IMR-90 (cell line): ENCODE data around the gene ALOX5AP. TPM values are rescaled to one million over a fixed set of nuclear protein-coding genes. Genes with fewer than 3 reads are reported as not detected.

Experiments
- ATAC-seq: fragments of 200-7000 bp; cut with Tn5 transposase; 2 replicates; pipeline ENCODE4 v1.9.1; 2020; ENCODE audit warnings: low read depth, mild to moderate bottlenecking, moderate library complexity
- BruUV-seq: library from RNA; stranded (reverse); fragments of 400-500 nt; replicated peaks from 2 replicates; lab custom pipeline; 2021; lab: Mats Ljungman, UMichigan
- CTCF ChIA-PET: fragments of 300-600 bp; formaldehyde crosslinking; extraction: SDS; loops from one replicate; lab custom pipeline; 2021; ENCODE audit warnings: antibody characterized with exemption; lab: Yijun Ruan, JAX
- POLR2A ChIA-PET: fragments of 300-600 bp; sonication (Branson Sonifier 250); formaldehyde crosslinking; loops from one replicate; lab custom pipeline; 2022; ENCODE audit warnings: antibody characterized with exemption; ENCODE audit not compliant: unreplicated experiment; lab: Charles Lee
- DNase-seq: peaks from one replicate; pipeline ENCODE4 v3.0.0; 2013
- H2AFZ ChIP-seq: replicated peaks from 2 replicates; pipeline ENCODE3; 2013; ENCODE audit warnings: low read length, mild to moderate bottlenecking; ENCODE audit not compliant: poor library complexity
- H2AK5ac ChIP-seq: 2 replicates; pipeline ENCODE4 v1.6.1; 2013; ENCODE audit warnings: low read depth, low read length, inconsistent platforms
- H2AK9ac ChIP-seq: replicated peaks from 2 replicates; pipeline ENCODE3; 2013; ENCODE audit warnings: mild to moderate bottlenecking, low read depth, low read length, moderate library complexity; ENCODE audit not compliant: poor library complexity
- H2BK120ac ChIP-seq: 2 replicates; pipeline ENCODE4 v1.6.1; 2013; ENCODE audit warnings: low read depth, low read length, inconsistent platforms
- H2BK15ac ChIP-seq: 3 replicates; pipeline ENCODE4 v1.6.1; 2013; ENCODE audit warnings: low read depth, low read length, inconsistent platforms
- H2BK20ac ChIP-seq: 2 replicates; pipeline ENCODE4 v1.6.1; 2013; ENCODE audit warnings: low read depth, mild to moderate bottlenecking, inconsistent platforms, low read length, moderate library complexity
- H2BK5ac ChIP-seq: 2 replicates; pipeline ENCODE4 v1.6.1; 2013; ENCODE audit warnings: mild to moderate bottlenecking, low read depth, low read length, inconsistent platforms; ENCODE audit not compliant: poor library complexity, severe bottlenecking
- H3K14ac ChIP-seq: replicated peaks from 2 replicates; pipeline ENCODE4 v1.6.1; 2013; ENCODE audit warnings: low read depth, low read length, inconsistent platforms
- H3K18ac ChIP-seq: 2 replicates; pipeline ENCODE4 v1.6.1; 2013; ENCODE audit warnings: low read depth, low read length, control low read depth
- H3K23ac ChIP-seq: 2 replicates; pipeline ENCODE4 v1.6.1; 2013; ENCODE audit warnings: low read depth, low read length, inconsistent platforms
- H3K27ac ChIP-seq: 2 replicates; pipeline ENCODE4 v1.5.1; 2013; ENCODE audit warnings: mild to moderate bottlenecking, control low read depth, low read length; ENCODE audit not compliant: insufficient read depth
- H3K27me3 ChIP-seq: 2 replicates; pipeline ENCODE4 v1.6.1; 2013; ENCODE audit warnings: low read length; ENCODE audit not compliant: control insufficient read depth, insufficient read depth
- H3K36me3 ChIP-seq: 2 replicates; pipeline ENCODE4 v1.6.1; 2013; ENCODE audit warnings: low read length, mixed read lengths; ENCODE audit not compliant: control insufficient read depth, insufficient read depth
- H3K4ac ChIP-seq: 2 replicates; pipeline ENCODE4 v1.6.1; 2013; ENCODE audit warnings: low read depth, low read length, inconsistent platforms
- H3K4me1 ChIP-seq: 2 replicates; pipeline ENCODE4 v1.6.1; 2013; ENCODE audit warnings: low read length, mixed read lengths; ENCODE audit not compliant: control insufficient read depth, insufficient read depth
- H3K4me2 ChIP-seq: 2 replicates; pipeline ENCODE4 v1.6.1; 2013; ENCODE audit warnings: low read depth, mild to moderate bottlenecking, control low read depth, low read length, moderate library complexity
- H3K4me3 ChIP-seq: 2 replicates; pipeline ENCODE4 v1.5.1; 2013; ENCODE audit warnings: low read depth, mild to moderate bottlenecking, control low read depth, low read length, moderate library complexity; ENCODE audit not compliant: insufficient read depth
- H3K56ac ChIP-seq: 2 replicates; pipeline ENCODE4 v1.6.1; 2013; ENCODE audit warnings: low read length, inconsistent platforms; ENCODE audit not compliant: insufficient read depth; ENCODE audit errors: extremely low read depth
- H3K79me1 ChIP-seq, 2 experiments: 2 replicates each; pipeline ENCODE4 v1.6.1; 2013; ENCODE audit warnings: low read length in 2 of 2, inconsistent platforms in 1 of 2, low read depth in 1 of 2
- H3K9ac ChIP-seq: 2 replicates; pipeline ENCODE4 v1.6.1; 2013; ENCODE audit warnings: low read depth, low read length, control low read depth
- H3K9me1 ChIP-seq: 2 replicates; pipeline ENCODE4 v1.6.1; 2013; ENCODE audit warnings: low read length, inconsistent platforms; ENCODE audit not compliant: insufficient read depth
- H3K9me3 ChIP-seq: 2 replicates; pipeline ENCODE4 v1.6.1; 2013; ENCODE audit warnings: low read length; ENCODE audit not compliant: control insufficient read depth, insufficient read depth
- H4K20me1 ChIP-seq: 2 replicates; pipeline ENCODE4 v1.6.1; 2013; ENCODE audit warnings: low read length, inconsistent platforms; ENCODE audit not compliant: insufficient read depth
- H4K5ac ChIP-seq: 2 replicates; pipeline ENCODE4 v1.6.1; 2013; ENCODE audit warnings: mild to moderate bottlenecking, low read depth, low read length, control low read depth
- H4K8ac ChIP-seq, 2 experiments: 2 replicates each; pipeline ENCODE4 v1.6.1; 2013; ENCODE audit warnings: low read depth in 2 of 2, low read length in 2 of 2, control low read depth in 1 of 2, inconsistent platforms in 1 of 2
- H4K91ac ChIP-seq: 2 replicates; pipeline ENCODE4 v1.6.1; 2013; ENCODE audit warnings: low read depth, low read length, inconsistent platforms; ENCODE audit not compliant: insufficient read depth
- FOS ChIP-seq: fragments of 150-350 bp; IDR thresholded peaks from 2 replicates; pipeline ENCODE4 v1.6.1; 2016; ENCODE audit warnings: low read depth, low read length
- WGBS, 2 experiments: methylation state at CpG; one replicate each; pipeline versions ENCODE4 v1.1.5 to v1.1.7; 2013; ENCODE audit warnings: missing lambda C conversion rate in 2 of 2; ENCODE audit not compliant: insufficient read length in 1 of 2; ENCODE audit errors: extremely low coverage in 2 of 2; 5-methylcytosine and 5-hydroxymethylcytosine counted together
- dilution Hi-C: fragments of 300-500 bp; cut with HindIII; formaldehyde crosslinking; loops from one replicate; pipeline ENCODE4 v1.14.3; 2018; ENCODE audit warnings: low sequenced_read_pairs; ENCODE audit not compliant: unreplicated experiment
- in situ Hi-C: fragments of 300-500 bp; cut with MboI; formaldehyde crosslinking; loops from 3 replicates; pipeline ENCODE4 v1.14.3; 2019; ENCODE audit warnings: low sequenced_read_pairs, inconsistent platforms, mixed read lengths
- intact Hi-C: fragments of 100-400 bp; cut with micrococcal nuclease; formaldehyde crosslinking; loops from 2 replicates; pipeline ENCODE4 v1.10.0; 2022
- polyA plus RNA-seq, 3 experiments: library from polyadenylated mRNA; depleted of rRNA; stranded (reverse); fragments of >200 nt; gene quantifications; 2 replicates each; pipeline ENCODE4 v1.2.3, GENCODE V29; 2012; ENCODE audit warnings: low replicate concordance in 1 of 3
- total RNA-seq: library from RNA; depleted of rRNA; stranded (reverse); fragments of >200 nt; gene quantifications from 2 replicates; pipeline ENCODE4 v1.2.3, GENCODE V29; 2012

Gene ALOX5AP
- total and polyA plus RNA-seq, 2 of the 4 experiments (the other 2 are of a cell fraction) = 0.62 TPM; not detected in 1

GRCh38 chr13:30786648-30787047 is 51.3 kb downstream of the ALOX5AP start:
- Histone ChIP-seq H2AFZ (no peak overlapping the region), H3K9me3 (no peaks in the 10 kb centered on the region), H3K79me1 (no peaks in the 10 kb centered on the region), H4K8ac (no peak overlapping the region), H4K5ac (no peak overlapping the region), H2BK15ac (no peak overlapping the region), H2BK120ac (no peak overlapping the region), H3K27me3 (peaks cover 2% of the 10 kb centered on the region; the same call in 1 of the 2 replicates), H4K91ac (no peak overlapping the region), H3K4me1 (peaks cover 10% of the 10 kb centered on the region), H3K9ac (no peak overlapping the region), H3K56ac (no peak overlapping the region), H3K18ac (no peak overlapping the region), H3K23ac (no peak overlapping the region), H2AK5ac (peak overlapping the region; percentile 35; the same call in 1 of the 2 replicates), H2BK20ac (no peak overlapping the region), H3K4ac (no peak overlapping the region), H3K4me3 (no peak overlapping the region), H3K9me1 (peaks cover 17% of the 10 kb centered on the region; the same call in 1 of the 2 replicates), H3K27ac (no peak overlapping the region), H3K4me2 (no peak overlapping the region), H4K20me1 (no peaks in the 10 kb centered on the region), H2AK9ac (no peak overlapping the region), H3K36me3 (no peaks in the 10 kb centered on the region), H3K14ac (no peak overlapping the region), H2BK5ac (no peak overlapping the region)
- BruUV-seq = no TSS peak
- dilution Hi-C loops (no loop called here), intact Hi-C loops (no loop called here), in situ Hi-C loops (no loop called here)
- ATAC-seq (no peak), DNase-seq (no peak)
- no CpG with 5 or more reads among the region's 2 CpGs for WGBS, 2 experiments
- TF ChIP-seq FOS = no peak
- CTCF ChIA-PET = no interaction called here
- POLR2A ChIA-PET = no interaction called here
